T-helper 1 cell treated with Interleukin-12 subunit alpha and Interleukin-12 subunit beta and Interleukin-4 antibody, amounts not matched to agents 30 μg/mL and 1 μg/mL, for 36 hours (primary cell): Measurements from ENCODE around the gene RPUSD3.

Experiments used
- H3K27ac Mint-ChIP-seq: one replicate; pipeline ENCODE4 v1.8.0; 2021; ENCODE audit warnings: mild to moderate bottlenecking, mixed read lengths
- H3K27me3 Mint-ChIP-seq: one replicate; pipeline ENCODE4 v1.8.0; 2021; ENCODE audit warnings: low read depth, mixed read lengths
- H3K36me3 Mint-ChIP-seq: one replicate; pipeline ENCODE4 v1.8.0; 2021; ENCODE audit warnings: low read depth, mixed read lengths
- H3K4me1 Mint-ChIP-seq: one replicate; pipeline ENCODE4 v1.8.0; 2021; ENCODE audit warnings: low read depth, mixed read lengths
- H3K4me3 Mint-ChIP-seq: one replicate; pipeline ENCODE4 v1.8.0; 2021; ENCODE audit warnings: mild to moderate bottlenecking, moderate library complexity, mixed read lengths
- H3K9me3 Mint-ChIP-seq: one replicate; pipeline ENCODE4 v1.8.0; 2021; ENCODE audit warnings: mixed read lengths

Gene RPUSD3

GRCh38 chr3:9843715-9844438 lies at the start of gene RPUSD3:
Gene RPUSD3, minus strand, starts transcription at chr3:9844008. Its CDS starts 18 bp downstream, at chr3:9843990.
- Mint-ChIP-seq H3K36me3 (peaks cover 14% of the 10 kb centered on the region), H3K4me3 (peak within 1 kb of the TSS; percentile 98), H3K27me3 (no peaks in the 10 kb centered on the region), H3K27ac (peak within 1 kb of the TSS; percentile 88), H3K4me1 (peaks cover 12% of the 10 kb centered on the region), H3K9me3 (no peaks in the 10 kb centered on the region)

GRCh38 chr3:9891072-9891622 lies 47.3 kb upstream of the RPUSD3 start:
- no peaks in the 10 kb centered on the region for H3K9me3 Mint-ChIP-seq
- no peaks in the 10 kb centered on the region for H3K27me3 Mint-ChIP-seq
- H3K27ac Mint-ChIP-seq = peak overlapping the region; percentile 98
- peaks cover 32% of the 10 kb centered on the region for H3K4me1 Mint-ChIP-seq
- H3K36me3 Mint-ChIP-seq = peaks cover 34% of the 10 kb centered on the region
- H3K4me3 Mint-ChIP-seq = peak overlapping the region; percentile 96

GRCh38 chr3:9890249-9891071 lies 46.7 kb upstream of the RPUSD3 start, which contains the start of gene JAGN1:
Gene JAGN1, plus strand, starts transcription at chr3:9890610. Its CDS starts 113 bp downstream, at chr3:9890723.
- Mint-ChIP-seq H3K27me3 (no peaks in the 10 kb centered on the region), H3K27ac (peak within 1 kb of the TSS; percentile 98), H3K36me3 (peaks cover 32% of the 10 kb centered on the region), H3K4me1 (peaks cover 31% of the 10 kb centered on the region), H3K9me3 (no peaks in the 10 kb centered on the region), H3K4me3 (peak within 1 kb of the TSS; percentile 96)

- H3K9me3 Mint-ChIP-seq = no peaks in the 10 kb centered on the region
- peaks cover 25% of the 10 kb centered on the region for H3K36me3 Mint-ChIP-seq
- peaks cover 25% of the 10 kb centered on the region for H3K4me1 Mint-ChIP-seq
- no peaks in the 10 kb centered on the region for H3K27me3 Mint-ChIP-seq
- H3K27ac Mint-ChIP-seq = no peak overlapping the region
- no peak overlapping the region for H3K4me3 Mint-ChIP-seq
Measured at GRCh38 chr3:9889405-9889804, 45.6 kb upstream of the RPUSD3 start.

- peaks cover 18% of the 10 kb centered on the region for H3K36me3 Mint-ChIP-seq
- no peak overlapping the region for H3K27ac Mint-ChIP-seq
- H3K4me3 Mint-ChIP-seq = no peak overlapping the region
Measured at GRCh38 chr3:9888540-9888939, 44.7 kb upstream of the RPUSD3 start.

GRCh38 chr3:9887480-9887879 lies 43.7 kb upstream of the RPUSD3 start:
- Mint-ChIP-seq H3K27ac (no peak overlapping the region), H3K9me3 (no peaks in the 10 kb centered on the region), H3K4me1 (peaks cover 9% of the 10 kb centered on the region), H3K4me3 (no peak overlapping the region), H3K36me3 (peaks cover 8% of the 10 kb centered on the region), H3K27me3 (no peaks in the 10 kb centered on the region)

More at GRCh38 chr3:9888540-9888939, 44.7 kb upstream of the RPUSD3 start:
- Mint-ChIP-seq H3K27me3 (no peaks in the 10 kb centered on the region), H3K9me3 (no peaks in the 10 kb centered on the region), H3K4me1 (peaks cover 17% of the 10 kb centered on the region)

GRCh38 chr3:9886328-9886727 lies 42.5 kb upstream of the RPUSD3 start:
- no peaks in the 10 kb centered on the region for H3K9me3 Mint-ChIP-seq
- peaks cover 4% of the 10 kb centered on the region for H3K4me1 Mint-ChIP-seq
- no peak overlapping the region for H3K27ac Mint-ChIP-seq
- H3K27me3 Mint-ChIP-seq = no peaks in the 10 kb centered on the region
- H3K36me3 Mint-ChIP-seq = peaks cover 3% of the 10 kb centered on the region
- H3K4me3 Mint-ChIP-seq = no peak overlapping the region

GRCh38 chr3:9884555-9885165 lies 40.9 kb upstream of the RPUSD3 start:
- Mint-ChIP-seq H3K4me3 (no peak overlapping the region), H3K36me3 (no peaks in the 10 kb centered on the region), H3K4me1 (peaks cover 2% of the 10 kb centered on the region), H3K27ac (no peak overlapping the region), H3K27me3 (peaks cover 2% of the 10 kb centered on the region), H3K9me3 (no peaks in the 10 kb centered on the region)

GRCh38 chr3:9883706-9884554 lies 40.1 kb upstream of the RPUSD3 start:
- H3K27me3 Mint-ChIP-seq = peaks cover 5% of the 10 kb centered on the region
- no peaks in the 10 kb centered on the region for H3K9me3 Mint-ChIP-seq
- H3K4me3 Mint-ChIP-seq = no peak overlapping the region
- no peaks in the 10 kb centered on the region for H3K36me3 Mint-ChIP-seq
- H3K27ac Mint-ChIP-seq = no peak overlapping the region
- no peaks in the 10 kb centered on the region for H3K4me1 Mint-ChIP-seq

- no peak overlapping the region for H3K27ac Mint-ChIP-seq
- H3K36me3 Mint-ChIP-seq = no peaks in the 10 kb centered on the region
- H3K27me3 Mint-ChIP-seq = peaks cover 5% of the 10 kb centered on the region
- no peaks in the 10 kb centered on the region for H3K9me3 Mint-ChIP-seq
- H3K4me1 Mint-ChIP-seq = no peaks in the 10 kb centered on the region
- H3K4me3 Mint-ChIP-seq = no peak overlapping the region
Measured at GRCh38 chr3:9881441-9881840, 37.6 kb upstream of the RPUSD3 start.

GRCh38 chr3:9879830-9880549 lies 36.2 kb upstream of the RPUSD3 start, which contains the start of gene CIDEC:
Gene CIDEC, minus strand, starts transcription at chr3:9880253. Its CDS starts 1,767 bp downstream, at chr3:9878486.
- H3K9me3 Mint-ChIP-seq = no peaks in the 10 kb centered on the region
- no peak within 1 kb of the TSS for H3K4me3 Mint-ChIP-seq
- H3K4me1 Mint-ChIP-seq = no peaks in the 10 kb centered on the region
- no peaks in the 10 kb centered on the region for H3K36me3 Mint-ChIP-seq
- H3K27ac Mint-ChIP-seq = no peak within 1 kb of the TSS
- H3K27me3 Mint-ChIP-seq = peaks cover 5% of the 10 kb centered on the region

GRCh38 chr3:9878700-9879099 lies 34.9 kb upstream of the RPUSD3 start:
- H3K36me3 Mint-ChIP-seq = no peaks in the 10 kb centered on the region
- peaks cover 5% of the 10 kb centered on the region for H3K27me3 Mint-ChIP-seq
- H3K27ac Mint-ChIP-seq = no peak overlapping the region
- H3K9me3 Mint-ChIP-seq = no peaks in the 10 kb centered on the region
- H3K4me1 Mint-ChIP-seq = no peaks in the 10 kb centered on the region
- no peak overlapping the region for H3K4me3 Mint-ChIP-seq

- Mint-ChIP-seq H3K9me3 (no peaks in the 10 kb centered on the region), H3K36me3 (no peaks in the 10 kb centered on the region), H3K27ac (no peak overlapping the region), H3K27me3 (peaks cover 5% of the 10 kb centered on the region), H3K4me3 (no peak overlapping the region), H3K4me1 (no peaks in the 10 kb centered on the region)
Measured at GRCh38 chr3:9876991-9877390, 33.2 kb upstream of the RPUSD3 start.
